SW 1271 (cell line): ENCODE measurements around the gene PDRG1.

ENCODE experiments used
- DNase-seq, 2 experiments: peaks; one replicate each; lab custom pipeline; 2025; lab: John Stamatoyannopoulos, UW

The PDRG1 gene

DNA sequence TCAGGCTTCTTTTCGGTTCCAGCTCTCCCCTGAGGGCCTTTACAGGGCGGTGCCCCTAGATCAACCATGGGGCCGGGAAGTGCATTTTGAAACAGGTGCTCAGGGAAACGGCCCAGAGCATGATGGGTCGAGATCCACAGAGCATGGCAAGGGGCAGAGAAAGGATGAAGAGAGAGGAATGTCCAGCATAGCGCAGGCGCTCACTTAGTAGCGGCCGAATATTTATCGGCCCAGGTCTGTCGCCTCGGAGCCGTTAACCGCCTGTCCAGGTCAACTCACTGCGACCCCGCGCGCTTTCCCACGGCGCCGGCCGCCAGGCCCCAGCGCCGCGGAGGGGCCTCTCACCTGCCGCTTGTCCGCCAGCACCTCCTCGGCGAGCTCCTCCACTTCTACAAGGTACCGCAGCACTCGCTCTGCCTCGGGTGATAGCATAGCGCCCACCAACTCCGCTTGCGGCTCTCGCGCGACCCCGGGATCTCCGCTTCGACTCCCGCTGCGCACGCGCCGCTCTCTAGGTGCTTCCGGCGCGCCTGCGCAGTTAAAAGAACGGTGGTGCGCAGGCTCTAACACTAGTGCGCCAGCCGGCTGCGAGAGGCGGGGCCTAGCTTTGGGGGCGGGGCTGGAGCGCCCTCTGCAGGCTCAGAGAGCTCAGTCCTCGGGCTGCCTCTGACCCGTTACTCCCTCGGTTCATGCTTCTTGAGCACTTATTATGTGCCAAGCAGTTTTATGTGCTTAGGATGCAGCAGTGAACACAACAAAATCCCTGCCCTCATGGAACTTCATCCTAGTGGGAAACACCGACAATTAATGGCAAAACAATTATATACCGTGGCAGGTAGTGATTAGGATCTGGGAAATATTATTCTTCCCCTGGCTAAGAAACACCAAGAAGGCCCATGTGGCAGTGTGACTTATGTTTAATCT is at the start of gene PDRG1:
Gene PDRG1 (minus strand): TSS at position 517 of the 924 bp plus-strand sequence. CDS start 85 bp downstream, at position 432.
- peak; percentile 92 to 99 for DNase-seq

DNA sequence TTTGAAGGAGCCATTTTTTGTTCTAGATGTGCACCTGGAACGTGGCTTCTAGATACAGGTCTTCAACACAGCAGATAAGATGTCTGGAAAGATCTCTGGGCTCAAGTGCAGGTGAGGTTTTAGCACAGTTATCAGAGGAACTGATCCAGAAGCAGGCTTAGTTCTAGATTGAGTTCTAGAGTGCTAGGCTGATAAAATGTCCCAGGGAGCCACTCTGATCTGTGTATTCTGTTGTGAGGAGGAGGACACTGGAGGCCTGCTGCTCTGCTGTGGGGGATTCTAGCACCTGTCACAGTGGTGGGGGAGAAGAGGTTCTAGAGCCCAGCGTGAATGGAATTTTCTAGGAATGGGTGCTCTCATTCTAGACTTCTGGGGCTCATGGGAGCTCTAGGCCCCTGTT is 46.4 kb upstream of the PDRG1 start:
- no peak for DNase-seq

- no peak for DNase-seq
These were observed 45.1 kb upstream of the PDRG1 start for GRCh38 chr20:31996996-31997395.

DNA sequence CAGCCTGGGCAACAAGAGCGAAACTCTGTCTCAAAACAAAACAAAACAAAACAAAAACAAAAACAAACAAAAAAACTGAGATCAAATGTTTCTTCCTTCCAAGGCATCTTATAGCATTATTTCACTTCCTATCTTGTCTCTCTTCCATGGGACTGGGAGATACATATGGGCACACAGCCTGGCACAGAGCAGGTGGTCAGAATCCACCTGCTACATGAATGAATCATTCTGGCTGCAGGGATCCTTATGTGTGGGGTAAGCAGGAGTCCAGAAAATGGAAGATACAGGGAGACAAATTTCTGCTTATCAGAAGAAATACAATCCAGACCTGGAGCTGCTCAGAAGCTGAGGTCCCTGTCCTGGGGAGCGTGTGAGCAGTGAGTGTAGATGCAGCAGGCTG is 40.2 kb upstream of the PDRG1 start:
- no peak for DNase-seq

- DNase-seq: no peak
These were observed 39.5 kb upstream of the PDRG1 start for GRCh38 chr20:31991339-31991705.

DNA sequence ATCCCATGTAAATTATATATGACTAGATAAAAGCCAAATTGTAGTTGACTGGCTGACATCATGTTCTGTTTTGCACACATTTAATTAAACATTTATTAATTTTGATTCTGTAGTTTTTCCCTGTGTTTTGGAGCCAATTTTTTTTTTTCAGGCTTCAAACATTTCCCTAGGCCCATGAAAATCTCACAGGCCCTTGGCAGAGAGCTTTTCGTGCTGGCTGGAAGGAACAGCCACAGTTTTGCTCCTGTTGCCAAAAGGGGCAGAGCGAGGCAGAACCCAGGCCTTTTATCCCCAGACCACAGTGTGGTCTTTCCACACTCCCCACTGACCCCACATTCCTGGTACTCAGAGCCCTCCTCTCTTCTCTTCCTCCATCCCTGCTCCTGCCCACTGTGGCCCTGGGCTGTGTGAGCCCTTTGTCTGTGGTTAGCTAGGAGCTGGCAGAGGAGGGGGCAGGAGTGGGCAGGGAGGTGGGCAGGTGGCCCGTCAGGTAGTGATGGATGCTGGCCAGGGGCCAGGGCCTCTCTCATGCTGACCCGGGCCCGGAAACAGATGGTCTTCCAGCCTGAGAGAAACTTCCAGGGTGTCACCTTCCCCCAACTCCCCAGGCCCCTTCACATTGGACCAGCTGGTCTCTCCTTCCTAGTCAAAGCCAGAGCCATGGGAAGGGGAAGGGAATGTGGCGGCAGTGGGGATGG is 38.9 kb upstream of the PDRG1 start:
- no peak for DNase-seq

GRCh38 chr20:31989030-31989645 is 37.3 kb upstream of the PDRG1 start:
- DNase-seq: no peak

DNA sequence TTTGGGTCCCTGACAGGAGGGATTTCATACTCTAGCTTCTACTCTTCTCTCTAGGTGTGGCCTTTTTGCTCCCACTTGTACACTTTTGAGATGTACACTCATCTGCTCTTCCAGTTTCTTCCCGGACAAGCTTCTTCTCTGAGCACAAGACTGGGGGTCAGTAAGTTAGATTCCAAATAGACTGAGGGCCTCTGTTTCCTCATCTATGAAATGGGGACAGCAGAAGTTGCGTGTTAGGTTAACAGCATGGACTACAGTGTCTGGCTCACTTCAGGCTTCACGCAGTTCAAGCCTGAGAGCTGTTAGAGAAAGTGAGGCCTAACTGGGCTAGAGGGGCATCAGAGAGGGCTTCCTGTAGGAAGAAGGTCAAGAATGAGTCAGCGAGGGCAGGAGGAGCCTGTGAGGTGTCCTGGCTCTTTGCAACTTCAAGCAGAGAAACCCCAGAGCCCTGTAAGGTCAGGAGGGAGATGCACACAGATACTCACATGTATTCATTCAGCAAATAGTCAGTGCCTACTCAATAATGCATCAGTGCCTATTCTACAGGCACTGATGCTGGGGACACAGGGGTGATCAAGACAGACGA is 36.7 kb upstream of the PDRG1 start:
- no peak for DNase-seq

GRCh38 chr20:31987744-31988143 is 35.9 kb upstream of the PDRG1 start:
- DNase-seq: peak in 1 of 2 experiments; percentile 27

DNA sequence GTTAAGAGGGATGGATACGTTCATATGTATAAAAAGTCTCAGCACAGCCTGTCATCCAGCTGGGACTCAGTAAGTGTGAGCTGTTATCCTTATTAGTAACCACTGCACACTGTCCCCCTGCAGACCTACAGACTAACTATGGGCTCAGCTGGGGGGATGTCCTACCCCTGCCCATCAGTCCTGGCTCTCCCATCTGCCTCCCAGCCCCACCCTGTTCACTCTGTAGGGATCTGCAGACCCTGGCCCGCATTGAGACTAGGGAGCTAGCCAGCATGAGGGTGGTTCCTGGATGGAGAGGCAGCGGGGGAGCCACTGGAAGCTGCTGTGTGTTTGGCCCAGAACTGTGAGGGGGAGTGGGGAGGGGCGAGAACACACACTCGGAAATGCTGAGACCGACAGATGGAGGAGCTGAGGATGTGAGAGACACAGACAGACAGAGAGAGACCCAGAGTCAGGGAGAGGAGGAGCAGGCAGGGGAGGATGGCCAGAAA is 33.2 kb upstream of the PDRG1 start:
- no peak for DNase-seq

GRCh38 chr20:31981784-31982183 is 29.9 kb upstream of the PDRG1 start:
- DNase-seq: no peak

GRCh38 chr20:31979713-31980426 is 28.0 kb upstream of the PDRG1 start:
- no peak for DNase-seq

DNA sequence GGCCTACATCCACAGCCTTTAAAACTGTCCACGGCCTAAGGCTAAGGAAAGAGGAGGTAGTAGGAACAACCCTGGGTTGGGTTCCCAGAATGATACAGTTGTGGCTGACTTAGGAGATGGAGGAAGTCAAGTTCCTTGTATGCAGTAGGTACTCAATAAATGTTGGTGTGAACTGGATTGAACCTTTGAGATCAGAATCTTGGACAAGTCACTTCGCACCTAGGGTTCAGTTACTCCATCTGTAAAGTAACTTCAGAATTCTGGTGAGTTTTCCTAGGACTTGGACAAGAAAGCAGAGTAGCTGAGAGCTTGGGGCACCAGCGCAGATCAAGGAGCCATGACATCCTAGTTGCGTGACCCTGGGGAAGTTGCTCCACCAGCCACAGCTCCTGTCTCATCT is 25.2 kb upstream of the PDRG1 start:
- no peak for DNase-seq

DNA sequence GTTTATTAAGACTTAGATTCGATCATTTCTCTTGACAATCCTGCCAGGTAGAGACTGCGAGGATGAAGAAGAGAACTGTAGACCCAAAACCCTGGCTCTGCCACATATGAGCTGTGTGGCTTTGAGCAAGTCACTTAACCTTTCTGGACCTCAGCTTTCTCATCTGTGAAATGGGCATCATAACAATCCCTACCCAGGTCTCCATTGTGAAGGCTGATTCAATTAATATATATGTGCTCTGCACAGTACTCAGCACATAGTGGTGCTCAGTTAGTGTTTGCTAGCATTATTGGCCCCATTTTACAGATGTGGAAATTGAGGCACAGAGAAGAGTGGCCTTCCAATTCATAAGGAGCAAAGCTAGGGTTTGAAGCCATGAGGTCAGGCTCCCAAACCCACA is 24.0 kb upstream of the PDRG1 start:
- DNase-seq: no peak

DNA sequence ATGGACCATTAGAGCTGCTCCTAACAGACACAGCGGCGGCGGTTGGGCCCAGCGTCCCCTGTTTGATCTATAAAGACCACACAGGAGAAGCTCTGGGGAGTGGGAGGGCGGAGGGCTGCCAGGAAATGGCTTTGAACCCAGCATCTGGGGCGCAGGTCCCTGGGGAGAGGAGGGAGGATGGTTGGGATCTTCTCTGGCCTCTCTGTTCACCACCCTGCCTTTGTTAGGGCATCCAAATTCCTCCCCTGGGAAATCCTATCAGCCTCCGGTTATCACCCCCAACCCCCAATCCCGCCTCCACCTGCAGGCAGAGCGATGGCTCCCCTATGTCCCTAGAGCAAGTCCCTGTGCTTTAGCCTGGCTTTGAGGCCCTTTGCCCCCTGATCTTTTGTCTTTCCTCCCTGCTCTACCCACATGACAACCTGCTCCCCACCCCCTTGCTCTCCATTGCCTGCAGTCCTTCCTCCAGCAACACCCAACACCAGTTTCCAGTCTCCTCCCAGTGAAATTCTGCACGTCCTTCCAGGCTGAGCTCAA is 23.2 kb upstream of the PDRG1 start:
- DNase-seq: no peak

DNA sequence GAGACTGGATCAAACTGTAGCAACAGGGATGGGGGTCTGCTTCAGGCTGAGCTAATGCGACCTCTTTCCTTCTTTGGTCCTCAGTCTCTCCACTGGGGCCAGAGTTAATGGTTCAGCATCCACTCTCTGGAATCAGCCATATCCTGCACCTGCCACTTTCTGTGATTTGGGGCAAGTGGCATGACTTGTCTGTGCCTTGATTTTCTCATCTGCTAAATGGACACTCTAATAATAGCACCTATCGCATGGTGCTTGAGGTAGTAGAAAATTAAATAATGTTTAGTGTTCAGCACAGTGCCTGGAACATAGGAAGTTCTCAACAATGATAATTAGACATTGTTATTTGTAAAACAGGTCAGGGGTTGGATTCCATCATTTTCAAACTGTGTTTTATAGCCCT is 22.4 kb upstream of the PDRG1 start:
- no peak for DNase-seq

GRCh38 chr20:31972471-31973021 is 20.7 kb upstream of the PDRG1 start:
- peak in 1 of 2 experiments; percentile 72 for DNase-seq

GRCh38 chr20:31969991-31970390 is 18.1 kb upstream of the PDRG1 start:
- DNase-seq: no peak

- DNase-seq: no peak
These were observed 16.7 kb upstream of the PDRG1 start for GRCh38 chr20:31968291-31969126.

DNA sequence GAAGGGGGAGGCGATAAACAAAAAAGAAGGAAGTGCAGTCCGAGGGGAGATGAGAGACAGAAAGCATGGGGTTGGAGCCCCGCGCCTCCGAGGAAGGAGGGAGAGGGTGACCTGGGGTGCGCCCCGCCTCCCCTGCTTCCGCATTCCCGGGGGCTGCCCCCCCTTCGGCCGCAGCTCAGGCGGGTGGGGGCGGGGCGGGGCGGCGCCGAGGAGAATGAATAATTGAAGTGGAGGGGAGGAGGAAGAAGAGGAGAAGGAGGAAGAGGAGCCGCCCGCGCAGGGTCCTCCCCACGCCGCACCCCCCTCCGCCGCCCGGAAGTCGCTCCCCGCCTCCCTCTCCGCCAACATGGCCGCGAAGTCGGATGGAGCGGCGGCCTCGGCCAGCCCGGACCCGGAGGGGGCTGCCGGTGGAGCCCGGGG is 16.0 kb upstream of the PDRG1 start, which contains the start of gene XKR7:
Gene XKR7 (plus strand): TSS at position 322 of the 420 bp plus-strand sequence. CDS start 25 bp downstream, at position 347.
- DNase-seq: no peak
